ENCODE results near the gene PI4KA. TPM values are rescaled to one million over a fixed set of nuclear protein-coding genes. Genes with fewer than 3 reads are reported as not detected.
"Not testable (repeated sequence)": the region's sequence is repeated elsewhere in the genome, so short reads cannot be mapped to it uniquely, and the experiment has no call there.

The PI4KA gene
- total RNA-seq, 1 donor from 2014 or later, result 24.4 TPM

- DNase-seq (ENCODE audit: low spot score), result peak; percentile 56
- H3K9me3 ChIP-seq (ENCODE audit: low read depth); H3K36me3 Mint-ChIP-seq; H3K27ac Mint-ChIP-seq; H3K27ac ChIP-seq; H3K4me1 Mint-ChIP-seq; H3K9me3 Mint-ChIP-seq; H3K4me1 ChIP-seq; H4K20me1 ChIP-seq (ENCODE audit: low read depth); H3K36me3 ChIP-seq; H3K79me2 ChIP-seq (ENCODE audit: low read depth); H2AFZ ChIP-seq (replicated peaks); H3K9ac ChIP-seq: not testable (repeated sequence)
- Histone ChIP-seq H3K4me2 (peak overlapping the region; percentile 71), H3F3A (ENCODE audit: low read depth) (peaks cover 33% of the 10 kb centered on the region), H3K27me3 (peaks cover 26% of the 10 kb centered on the region), H3K4me3 (peak overlapping the region; percentile 38)
- Mint-ChIP-seq H3K4me3 (peak overlapping the region; percentile 74), H3K27me3 (ENCODE audit: insufficient read depth, low read depth) (peaks cover 13% of the 10 kb centered on the region)
- TF ChIP-seq CTCF (IDR thresholded peaks at IDR 0.05) (peak; percentile 22), EZH2 (IDR thresholded peaks at IDR 0.05) (peak; percentile 61)
These were observed 154.6 kb downstream of the PI4KA start for GRCh38 chr22:20703816-20704609.

GRCh38 chr22:20703414-20703806 is 155.2 kb downstream of the PI4KA start:
- not testable (repeated sequence) for H3K9me3 Mint-ChIP-seq; H3K4me1 ChIP-seq; H3K27ac ChIP-seq; H2AFZ ChIP-seq (replicated peaks); H3K36me3 ChIP-seq; DNase-seq (ENCODE audit: low spot score); H3K79me2 ChIP-seq (ENCODE audit: low read depth); H3K9me3 ChIP-seq (ENCODE audit: low read depth); H3K9ac ChIP-seq; H4K20me1 ChIP-seq (ENCODE audit: low read depth); H3K4me1 Mint-ChIP-seq; H3K27ac Mint-ChIP-seq; H3K36me3 Mint-ChIP-seq
- H3F3A ChIP-seq (ENCODE audit: low read depth), result peaks cover 33% of the 10 kb centered on the region
- H3K27me3 Mint-ChIP-seq (ENCODE audit: insufficient read depth, low read depth), result peaks cover 15% of the 10 kb centered on the region
- H3K4me3 Mint-ChIP-seq, result peak overlapping the region; percentile 96
- H3K4me3 ChIP-seq, result peak overlapping the region; percentile 38
- H3K27me3 ChIP-seq, result peaks cover 26% of the 10 kb centered on the region
- H3K4me2 ChIP-seq, result peak overlapping the region; percentile 71

GRCh38 chr22:20702546-20703413 is 155.8 kb downstream of the PI4KA start:
- not testable (repeated sequence) for H3K9me3 ChIP-seq (ENCODE audit: low read depth); H4K20me1 ChIP-seq (ENCODE audit: low read depth); H3K9ac ChIP-seq; H3K79me2 ChIP-seq (ENCODE audit: low read depth); H3K9me3 Mint-ChIP-seq; H3K4me1 Mint-ChIP-seq; H3K36me3 Mint-ChIP-seq; H3K36me3 ChIP-seq; H3K4me1 ChIP-seq; H3K27ac Mint-ChIP-seq
- H3K27ac ChIP-seq, result peak overlapping the region; percentile 37
- peak; percentile 96 for DNase-seq (ENCODE audit: low spot score)
- peak overlapping the region; percentile 96 for H3K4me3 Mint-ChIP-seq
- peaks cover 33% of the 10 kb centered on the region for H3F3A ChIP-seq (ENCODE audit: low read depth)
- H3K4me2 ChIP-seq, result peak overlapping the region; percentile 73
- H3K4me3 ChIP-seq, result peak overlapping the region; percentile 48
- H3K27me3 Mint-ChIP-seq (ENCODE audit: insufficient read depth, low read depth), result peaks cover 16% of the 10 kb centered on the region
- peak overlapping the region; percentile 82 for H2AFZ ChIP-seq (replicated peaks)
- H3K27me3 ChIP-seq, result peaks cover 26% of the 10 kb centered on the region

- H3K9ac ChIP-seq; H4K20me1 ChIP-seq (ENCODE audit: low read depth); H3K36me3 ChIP-seq; H3K79me2 ChIP-seq (ENCODE audit: low read depth); DNase-seq (ENCODE audit: low spot score); H3K36me3 Mint-ChIP-seq; H3K27ac Mint-ChIP-seq; H3K9me3 ChIP-seq (ENCODE audit: low read depth); H3K9me3 Mint-ChIP-seq; H3K4me1 ChIP-seq; H3K4me1 Mint-ChIP-seq: not testable (repeated sequence)
- Mint-ChIP-seq H3K4me3 (peak overlapping the region; percentile 96), H3K27me3 (ENCODE audit: insufficient read depth, low read depth) (peaks cover 18% of the 10 kb centered on the region)
- peaks cover 26% of the 10 kb centered on the region for H3K27me3 ChIP-seq
- peak overlapping the region; percentile 73 for H3K4me2 ChIP-seq
- H3F3A ChIP-seq (ENCODE audit: low read depth), result peaks cover 33% of the 10 kb centered on the region
- H2AFZ ChIP-seq (replicated peaks), result peak overlapping the region; percentile 82
- H3K4me3 ChIP-seq, result peak overlapping the region; percentile 48
- H3K27ac ChIP-seq, result peak overlapping the region; percentile 37
These were observed 156.5 kb downstream of the PI4KA start for GRCh38 chr22:20702175-20702545.

GRCh38 chr22:20701680-20702136 is 156.9 kb downstream of the PI4KA start:
- H3K36me3 Mint-ChIP-seq; DNase-seq (ENCODE audit: low spot score); H3K27ac ChIP-seq; H3K36me3 ChIP-seq; H3K9ac ChIP-seq; H3K9me3 ChIP-seq (ENCODE audit: low read depth); H3K27ac Mint-ChIP-seq; H4K20me1 ChIP-seq (ENCODE audit: low read depth); H3K9me3 Mint-ChIP-seq; H3K79me2 ChIP-seq (ENCODE audit: low read depth); H3K4me1 ChIP-seq; H3K4me1 Mint-ChIP-seq: not testable (repeated sequence)
- H3K27me3 ChIP-seq, result peaks cover 26% of the 10 kb centered on the region
- peaks cover 33% of the 10 kb centered on the region for H3F3A ChIP-seq (ENCODE audit: low read depth)
- H3K4me2 ChIP-seq, result peak overlapping the region; percentile 73
- Mint-ChIP-seq H3K4me3 (peak overlapping the region; percentile 86), H3K27me3 (ENCODE audit: insufficient read depth, low read depth) (peaks cover 18% of the 10 kb centered on the region)
- peak overlapping the region; percentile 48 for H3K4me3 ChIP-seq
- peak overlapping the region; percentile 82 for H2AFZ ChIP-seq (replicated peaks)

GRCh38 chr22:20700347-20700746 is 158.3 kb downstream of the PI4KA start:
- not testable (repeated sequence) for H3K27ac ChIP-seq; H3K79me2 ChIP-seq (ENCODE audit: low read depth); H3K9me3 Mint-ChIP-seq; H3K9me3 ChIP-seq (ENCODE audit: low read depth); H2AFZ ChIP-seq (replicated peaks); H3K36me3 Mint-ChIP-seq; DNase-seq (ENCODE audit: low spot score); H3K4me3 ChIP-seq; H4K20me1 ChIP-seq (ENCODE audit: low read depth); H3K27ac Mint-ChIP-seq; H3K4me2 ChIP-seq; H3K36me3 ChIP-seq; H3K4me1 Mint-ChIP-seq; H3K4me1 ChIP-seq; H3K4me3 Mint-ChIP-seq; H3K9ac ChIP-seq
- H3K27me3 Mint-ChIP-seq (ENCODE audit: insufficient read depth, low read depth), result peaks cover 18% of the 10 kb centered on the region
- Histone ChIP-seq H3K27me3 (peaks cover 20% of the 10 kb centered on the region), H3F3A (ENCODE audit: low read depth) (peaks cover 29% of the 10 kb centered on the region)

- not testable (repeated sequence) for H3K36me3 Mint-ChIP-seq; H3K27ac ChIP-seq; H2AFZ ChIP-seq (replicated peaks); H3K4me1 ChIP-seq; H3K4me3 Mint-ChIP-seq; H3K4me3 ChIP-seq; H4K20me1 ChIP-seq (ENCODE audit: low read depth); H3K79me2 ChIP-seq (ENCODE audit: low read depth); H3K9me3 Mint-ChIP-seq; H3K4me2 ChIP-seq; H3K9me3 ChIP-seq (ENCODE audit: low read depth); DNase-seq (ENCODE audit: low spot score); H3K4me1 Mint-ChIP-seq; H3K36me3 ChIP-seq; H3K9ac ChIP-seq; H3K27ac Mint-ChIP-seq
- H3K27me3 ChIP-seq, result peaks cover 15% of the 10 kb centered on the region
- peaks cover 27% of the 10 kb centered on the region for H3F3A ChIP-seq (ENCODE audit: low read depth)
- H3K27me3 Mint-ChIP-seq (ENCODE audit: insufficient read depth, low read depth), result peaks cover 13% of the 10 kb centered on the region
These were observed 158.8 kb downstream of the PI4KA start for GRCh38 chr22:20699856-20700255.

Measured in neural progenitor cell (in vitro differentiated cells).